Ovary (tissue), 3 donors: Measurements from ENCODE around the gene ZBTB7B.

Source experiments
- CTCF ChIP-seq, 3 donors: fragments of 450-650 bp in 2 of 3; fragments of 200-600 bp in 1 of 3; IDR thresholded peaks; one replicate each; pipeline versions ENCODE4 v1.5.1 to v1.8.0; 2016 to 2022; ENCODE audit warnings: antibody characterized with exemption in 3 of 3, mild to moderate bottlenecking in 1 of 3
- POLR2A ChIP-seq: fragments of 450-650 bp; IDR thresholded peaks from one replicate; pipeline ENCODE4 v1.6.1; 2017; ENCODE audit warnings: antibody characterized with exemption, mild to moderate bottlenecking, moderate library complexity
- donor health status: DM: no; HTN: no; CAD: no.

DNA sequence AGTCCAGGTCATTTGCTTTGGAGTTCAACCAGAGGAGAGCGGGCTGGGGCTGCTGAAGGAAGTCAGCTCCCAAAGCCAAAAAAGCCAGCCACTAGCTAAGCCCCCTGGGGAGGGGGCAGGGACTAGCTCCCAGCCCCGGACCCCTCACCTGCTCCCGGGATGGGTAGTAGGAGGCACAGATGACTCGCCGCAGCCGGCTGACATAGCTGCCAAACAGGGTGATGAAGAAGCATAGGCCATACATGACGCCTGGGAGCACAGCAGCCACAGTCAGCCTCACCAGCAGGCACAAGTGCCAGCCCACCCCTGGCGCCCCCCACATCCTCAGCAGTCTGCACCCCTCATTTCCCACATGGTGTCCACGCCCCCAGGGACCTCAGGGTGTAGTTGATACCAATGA, 23.6 kb downstream of the ZBTB7B start:
- TF ChIP-seq POLR2A: no peak
- no peak for TF ChIP-seq CTCF (IDR thresholded peaks at IDR 0.05)
